ENCODE results near the gene SMCO1.
"Not testable (repeated sequence)": the region's sequence is repeated elsewhere in the genome, so short reads cannot be mapped to it uniquely, and the experiment has no call there.

Gene SMCO1

GRCh38 chr3:196463804-196464203 is 51.3 kb downstream of the SMCO1 start:
- Histone ChIP-seq H3K9me3 (ENCODE audit: low read depth, low read length) (no peaks in the 10 kb centered on the region), H3K4me3 (no peak overlapping the region), H3K9ac (ENCODE audit: insufficient read length) (no peak overlapping the region), H3K27ac (no peak overlapping the region), H3K36me3 (ENCODE audit: insufficient read depth, low read length) (peaks cover 10% of the 10 kb centered on the region)
- DNase-seq (ENCODE audit: low read depth, low spot score), result no peak
- TF ChIP-seq POLR2AphosphoS5 (IDR thresholded peaks at IDR 0.05; ENCODE audit: borderline replicate concordance, low read depth, low read length) (no peak), FOXP2 (optimal IDR thresholded peaks at IDR 0.05; ENCODE audit: control extremely low read depth, extremely low read length, insufficient read depth) (no peak), EZH2 (IDR thresholded peaks at IDR 0.05) (no peak)

- DNase-seq (ENCODE audit: low read depth, low spot score), result no peak
- no peak overlapping the region for H3K9ac ChIP-seq (ENCODE audit: insufficient read length)
- TF ChIP-seq POLR2AphosphoS5 (IDR thresholded peaks at IDR 0.05; ENCODE audit: borderline replicate concordance, low read depth, low read length) (no peak), EZH2 (IDR thresholded peaks at IDR 0.05) (no peak), FOXP2 (optimal IDR thresholded peaks at IDR 0.05; ENCODE audit: control extremely low read depth, extremely low read length, insufficient read depth) (no peak)
- no peak overlapping the region for H3K27ac ChIP-seq
- no peak overlapping the region for H3K4me3 ChIP-seq
- no peaks in the 10 kb centered on the region for H3K9me3 ChIP-seq (ENCODE audit: low read depth, low read length)
- H3K36me3 ChIP-seq (ENCODE audit: insufficient read depth, low read length), result peaks cover 10% of the 10 kb centered on the region
These were observed 51.7 kb downstream of the SMCO1 start for GRCh38 chr3:196463478-196463756.

- H3K4me3 ChIP-seq; H3K9me3 ChIP-seq (ENCODE audit: low read depth, low read length); H3K36me3 ChIP-seq (ENCODE audit: insufficient read depth, low read length); H3K9ac ChIP-seq (ENCODE audit: insufficient read length); H3K27ac ChIP-seq; DNase-seq (ENCODE audit: low read depth, low spot score): not testable (repeated sequence)
These were observed 52.3 kb downstream of the SMCO1 start for GRCh38 chr3:196462680-196463477.

- Histone ChIP-seq H3K27ac (peak overlapping the region; percentile 48), H3K9ac (ENCODE audit: insufficient read length) (no peak overlapping the region), H3K4me3 (no peak overlapping the region), H3K36me3 (ENCODE audit: insufficient read depth, low read length) (no peaks in the 10 kb centered on the region), H3K9me3 (ENCODE audit: low read depth, low read length) (no peaks in the 10 kb centered on the region)
- TF ChIP-seq POLR2AphosphoS5 (IDR thresholded peaks at IDR 0.05; ENCODE audit: borderline replicate concordance, low read depth, low read length) (no peak), FOXP2 (optimal IDR thresholded peaks at IDR 0.05; ENCODE audit: control extremely low read depth, extremely low read length, insufficient read depth) (no peak), EZH2 (IDR thresholded peaks at IDR 0.05) (no peak)
- no peak for DNase-seq (ENCODE audit: low read depth, low spot score)
These were observed 57.1 kb downstream of the SMCO1 start for GRCh38 chr3:196458063-196458462.

- H3K27ac ChIP-seq, result peak overlapping the region; percentile 48
These were observed 57.7 kb downstream of the SMCO1 start for GRCh38 chr3:196457470-196457869.

More at GRCh38 chr3:196457470-196457869, 57.7 kb downstream of the SMCO1 start:
- not testable (repeated sequence) for H3K9ac ChIP-seq (ENCODE audit: insufficient read length); H3K36me3 ChIP-seq (ENCODE audit: insufficient read depth, low read length); H3K4me3 ChIP-seq; H3K9me3 ChIP-seq (ENCODE audit: low read depth, low read length); DNase-seq (ENCODE audit: low read depth, low spot score)
